BLaER1 treated with 17β-estradiol and CSF1 and Interleukin-3, amounts not matched to agents 10 nM and 100 nM (cell line): Measurements from ENCODE around the gene KIAA0232.

ENCODE experiments used
- H3K27ac ChIP-seq, 11 experiments: shearing (Covaris generic); formaldehyde crosslinking; 2 replicates each; pipeline ENCODE4 v1.8.1; 2022
- H3K27me3 ChIP-seq, 11 experiments: shearing (Covaris generic); formaldehyde crosslinking; 2 replicates each; pipeline ENCODE4 v1.8.1; 2022
- H3K36me3 ChIP-seq, 11 experiments: shearing (Covaris generic); formaldehyde crosslinking; 2 replicates each; pipeline ENCODE4 v1.8.1; 2022
- H3K4me1 ChIP-seq, 10 experiments: shearing (Covaris generic); formaldehyde crosslinking; 2 replicates each; pipeline ENCODE4 v1.8.1; 2022
- H3K4me2 ChIP-seq, 11 experiments: shearing (Covaris generic); formaldehyde crosslinking; 2 replicates each; pipeline ENCODE4 v1.8.1; 2022
- H3K4me3 ChIP-seq, 10 experiments: shearing (Covaris generic); formaldehyde crosslinking; 2 replicates each; pipeline ENCODE4 v1.8.1; 2022
- H3K9ac ChIP-seq, 11 experiments: shearing (Covaris generic); formaldehyde crosslinking; 2 replicates each; pipeline ENCODE4 v1.8.1; 2022
- H3K9me3 ChIP-seq, 11 experiments: shearing (Covaris generic); formaldehyde crosslinking; replicated peaks in 1 of 11; 2 replicates each; pipeline ENCODE4 v1.8.1; 2022
- H4K20me1 ChIP-seq, 11 experiments: shearing (Covaris generic); formaldehyde crosslinking; 2 replicates each; pipeline ENCODE4 v1.8.1; 2022
- Cebpa-rat ChIP-seq, 11 experiments: shearing (Covaris generic); IDR thresholded peaks; 2 replicates each; pipeline ENCODE4 v1.8.1; 2022

KIAA0232 gene

GRCh38 chr4:6918338-6918737, 135.8 kb downstream of the KIAA0232 start:
- peaks cover 17 to 66% (median 36%) of the 10 kb centered on the region in 11 experiments for H3K36me3 ChIP-seq
- peaks cover 68 to 98% (median 82%) of the 10 kb centered on the region in 11 experiments for H4K20me1 ChIP-seq
- peaks cover 86 to 100% (median 93%) of the 10 kb centered on the region in 10 experiments for H3K4me1 ChIP-seq
- H3K9ac ChIP-seq: peak overlapping the region; percentile 40 to 99 (median 58); a peak in 19 of 22 replicates
- no peak for TF ChIP-seq Cebpa-rat (IDR thresholded peaks at IDR 0.05)
- peak overlapping the region; percentile 67 to 100 (median 99) for H3K27ac ChIP-seq
- no peaks in the 10 kb centered on the region for H3K27me3 ChIP-seq
- no peaks in the 10 kb centered on the region; a peak in 1 of 22 replicates for H3K9me3 ChIP-seq
- H3K4me3 ChIP-seq: peak overlapping the region in 2 of 10 experiments; percentile 17 to 27; a peak in 1 of 20 replicates
- peak overlapping the region; percentile 87 to 99 (median 95) for H3K4me2 ChIP-seq

DNA sequence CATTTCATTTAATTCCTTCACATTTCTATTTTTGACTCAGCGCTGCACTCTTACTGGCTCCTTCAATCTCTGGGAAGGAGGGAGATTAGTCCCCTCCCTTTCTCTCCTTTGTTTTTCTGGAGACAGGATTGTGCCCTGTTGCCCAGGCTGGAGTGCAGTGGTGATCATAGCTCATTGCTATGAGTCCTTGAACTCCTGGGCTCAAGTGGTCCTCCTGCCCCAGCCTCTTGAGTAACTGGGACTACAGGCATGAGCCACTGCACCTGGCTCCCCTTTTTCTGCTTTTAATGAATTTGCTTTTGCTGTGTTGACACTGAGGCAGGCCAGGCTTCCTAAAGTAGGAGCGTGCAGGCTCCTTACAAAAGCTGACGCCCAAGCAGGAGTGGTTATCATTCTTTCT, 137.6 kb downstream of the KIAA0232 start:
- Histone ChIP-seq H3K4me2 (peak overlapping the region in 10 of 11 experiments; percentile 0 to 99 (median 13); a peak in 14 of 22 replicates), H3K4me1 (peaks cover 86 to 100% (median 93%) of the 10 kb centered on the region in 10 experiments), H3K27ac (peak overlapping the region in 6 of 11 experiments; percentile 6 to 51 (median 24); a peak in 9 of 22 replicates), H3K4me3 (no peak overlapping the region), H3K9me3 (no peaks in the 10 kb centered on the region; a peak in 1 of 22 replicates), H3K9ac (peak overlapping the region in 5 of 11 experiments; percentile 1 to 62 (median 28); a peak in 8 of 22 replicates), H3K36me3 (peaks cover 36 to 74% (median 52%) of the 10 kb centered on the region in 11 experiments), H4K20me1 (peaks cover 52 to 87% (median 70%) of the 10 kb centered on the region in 11 experiments), H3K27me3 (no peaks in the 10 kb centered on the region)
- TF ChIP-seq Cebpa-rat (IDR thresholded peaks at IDR 0.05): no peak

DNA sequence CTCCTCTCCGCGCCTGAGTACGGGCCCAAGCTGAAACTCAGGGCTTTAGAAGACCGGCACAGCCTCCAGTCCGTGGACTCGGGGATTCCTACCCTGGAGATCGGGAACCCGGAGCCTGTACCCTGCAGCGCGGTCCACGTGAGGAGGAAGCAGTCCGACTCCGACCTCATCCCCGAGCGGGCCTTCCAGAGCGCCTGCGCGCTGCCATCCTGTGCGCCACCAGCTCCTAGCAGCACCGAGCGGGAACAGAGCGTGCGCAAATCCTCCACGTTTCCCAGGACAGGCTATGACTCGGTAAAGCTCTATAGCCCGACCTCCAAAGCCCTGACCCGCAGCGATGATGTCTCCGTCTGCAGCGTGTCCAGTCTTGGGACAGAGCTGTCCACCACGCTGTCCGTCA, 141.0 kb downstream of the KIAA0232 start:
- Histone ChIP-seq H3K4me1 (peaks cover 86 to 100% (median 93%) of the 10 kb centered on the region in 10 experiments), H3K27me3 (no peaks in the 10 kb centered on the region)
- no peak for TF ChIP-seq Cebpa-rat (IDR thresholded peaks at IDR 0.05)

GRCh38 chr4:6924361-6924779, 141.8 kb downstream of the KIAA0232 start:
- Histone ChIP-seq H3K9ac (peak overlapping the region in 9 of 11 experiments; percentile 9 to 94 (median 84); a peak in 15 of 22 replicates), H3K4me2 (peak overlapping the region; percentile 84 to 99 (median 96)), H3K9me3 (no peaks in the 10 kb centered on the region; a peak in 1 of 22 replicates), H3K4me3 (peak overlapping the region in 4 of 10 experiments; percentile 8 to 55 (median 39); a peak in 6 of 20 replicates), H4K20me1 (peaks cover 15 to 72% (median 29%) of the 10 kb centered on the region in 11 experiments; a peak in 17 of 22 replicates), H3K4me1 (peaks cover 91 to 100% (median 97%) of the 10 kb centered on the region in 10 experiments), H3K27me3 (no peaks in the 10 kb centered on the region), H3K27ac (peak overlapping the region; percentile 36 to 98 (median 95); a peak in 21 of 22 replicates), H3K36me3 (peaks cover 49 to 79% (median 67%) of the 10 kb centered on the region in 11 experiments)
- no peak for TF ChIP-seq Cebpa-rat (IDR thresholded peaks at IDR 0.05)

More for the DNA sequence above, 141.0 kb downstream of the KIAA0232 start:
- Histone ChIP-seq H3K9me3 (no peaks in the 10 kb centered on the region; a peak in 1 of 22 replicates), H3K9ac (peak overlapping the region in 5 of 11 experiments; percentile 2 to 94 (median 10); a peak in 5 of 22 replicates), H3K4me3 (no peak overlapping the region; a peak in 1 of 20 replicates), H4K20me1 (peaks cover 19 to 72% (median 37%) of the 10 kb centered on the region in 11 experiments; a peak in 17 of 22 replicates), H3K27ac (peak overlapping the region; percentile 6 to 98 (median 95); a peak in 14 of 22 replicates), H3K4me2 (peak overlapping the region in 9 of 11 experiments; percentile 85 to 99 (median 96); a peak in 18 of 22 replicates), H3K36me3 (peaks cover 42 to 70% (median 64%) of the 10 kb centered on the region in 11 experiments)

GRCh38 chr4:6925357-6925836, 142.9 kb downstream of the KIAA0232 start:
- peak overlapping the region; percentile 72 to 94 (median 82) for H3K9ac ChIP-seq
- no peaks in the 10 kb centered on the region; a peak in 1 of 22 replicates for H3K9me3 ChIP-seq
- H3K4me2 ChIP-seq: peak overlapping the region; percentile 84 to 99 (median 96)
- no peaks in the 10 kb centered on the region for H3K27me3 ChIP-seq
- H3K4me3 ChIP-seq: peak overlapping the region in 9 of 10 experiments; percentile 20 to 55 (median 35); a peak in 14 of 20 replicates
- TF ChIP-seq Cebpa-rat (IDR thresholded peaks at IDR 0.05): no peak; a peak in 1 of 22 replicates
- peaks cover 45 to 75% (median 63%) of the 10 kb centered on the region in 11 experiments for H3K36me3 ChIP-seq
- H3K27ac ChIP-seq: peak overlapping the region; percentile 81 to 98 (median 95)
- peaks cover 9 to 78% (median 19%) of the 10 kb centered on the region in 11 experiments; a peak in 16 of 22 replicates for H4K20me1 ChIP-seq
- peaks cover 93 to 100% (median 99%) of the 10 kb centered on the region in 10 experiments for H3K4me1 ChIP-seq

GRCh38 chr4:6926081-6926480, 143.6 kb downstream of the KIAA0232 start:
- Histone ChIP-seq H3K9me3 (no peaks in the 10 kb centered on the region; a peak in 1 of 22 replicates), H3K9ac (peak overlapping the region; percentile 72 to 94 (median 82)), H3K4me2 (peak overlapping the region; percentile 84 to 99 (median 96)), H3K36me3 (peaks cover 47 to 75% (median 67%) of the 10 kb centered on the region in 11 experiments), H4K20me1 (peaks cover 2 to 76% (median 13%) of the 10 kb centered on the region in 11 experiments; a peak in 14 of 22 replicates), H3K27me3 (no peaks in the 10 kb centered on the region), H3K4me3 (peak overlapping the region; percentile 3 to 64 (median 46); a peak in 17 of 20 replicates), H3K27ac (peak overlapping the region; percentile 81 to 98 (median 95)), H3K4me1 (peaks cover 93 to 100% (median 99%) of the 10 kb centered on the region in 10 experiments)
- peak; percentile 50 to 87 (median 72); a peak in 16 of 22 replicates for TF ChIP-seq Cebpa-rat (IDR thresholded peaks at IDR 0.05)

- H3K36me3 ChIP-seq: peaks cover 55 to 81% (median 68%) of the 10 kb centered on the region in 11 experiments
- peaks cover 96 to 100% (median 99%) of the 10 kb centered on the region in 10 experiments for H3K4me1 ChIP-seq
- peaks cover 0 to 75% (median 6%) of the 10 kb centered on the region in 11 experiments; a peak in 11 of 22 replicates for H4K20me1 ChIP-seq
- peak overlapping the region; percentile 72 to 94 (median 82) for H3K9ac ChIP-seq
- H3K27ac ChIP-seq: peak overlapping the region; percentile 81 to 98 (median 95)
- no peaks in the 10 kb centered on the region for H3K27me3 ChIP-seq
- H3K9me3 ChIP-seq: peaks cover 0 to 5% (median 3%) of the 10 kb centered on the region in 11 experiments; a peak in 11 of 22 replicates
- H3K4me3 ChIP-seq: peak overlapping the region; percentile 3 to 64 (median 46); a peak in 19 of 20 replicates
- TF ChIP-seq Cebpa-rat (IDR thresholded peaks at IDR 0.05): no peak
- H3K4me2 ChIP-seq: peak overlapping the region; percentile 84 to 99 (median 96)
Observed at GRCh38 chr4:6926681-6927478, 144.4 kb downstream of the KIAA0232 start.

- Histone ChIP-seq H3K36me3 (peaks cover 54 to 80% (median 67%) of the 10 kb centered on the region in 11 experiments), H3K4me3 (peak overlapping the region in 8 of 10 experiments; percentile 34 to 64 (median 48); a peak in 12 of 20 replicates), H3K9ac (peak overlapping the region; percentile 72 to 94 (median 82); a peak in 21 of 22 replicates), H3K27me3 (no peaks in the 10 kb centered on the region), H3K4me2 (peak overlapping the region; percentile 84 to 99 (median 96)), H3K27ac (peak overlapping the region; percentile 81 to 98 (median 95)), H3K9me3 (peaks cover 0 to 16% (median 14%) of the 10 kb centered on the region in 11 experiments; a peak in 18 of 22 replicates), H4K20me1 (peaks cover 0 to 75% (median 6%) of the 10 kb centered on the region in 11 experiments; a peak in 11 of 22 replicates), H3K4me1 (peaks cover 92 to 99% (median 97%) of the 10 kb centered on the region in 10 experiments)
- no peak for TF ChIP-seq Cebpa-rat (IDR thresholded peaks at IDR 0.05)
Observed at GRCh38 chr4:6928081-6928480, 145.6 kb downstream of the KIAA0232 start.
